A549 (cell line): ENCODE measurements around the gene RPN2. TPM values are rescaled to one million over a fixed set of nuclear protein-coding genes. Genes with fewer than 3 reads are reported as not detected.

Source experiments
- ATAC-seq, 2 experiments: fragments of 200-7000 bp in 1 of 2; fragments of >200 bp in 1 of 2; cut with Nextera tagmentation in 1 of 2; cut with Tn5 transposase in 1 of 2; 3 replicates each; pipeline versions ENCODE4 v1.8.0 to v1.9.1; 2018 to 2020; ENCODE audit warnings: mild to moderate bottlenecking in 1 of 2, moderate library complexity in 1 of 2
- CTCF ChIA-PET: fragments of 300-600 bp; sonication (Branson Sonifier 250); formaldehyde crosslinking; extraction: SDS; loops from one replicate; lab custom pipeline; 2021; ENCODE audit warnings: antibody characterized with exemption, inconsistent platforms; lab: Yijun Ruan, JAX
- POLR2A ChIA-PET: fragments of 350-600 bp; formaldehyde crosslinking; extraction: SDS; loops from one replicate; lab custom pipeline; 2021; ENCODE audit warnings: antibody characterized with exemption, inconsistent platforms; lab: Yijun Ruan, JAX
- DNase-seq, 2 experiments: peaks; one replicate each; pipeline versions ENCODE4 v3.0.0 to v3.0.0-alpha.2; 2011 to 2016; ENCODE audit warnings: low read depth in 1 of 2, low spot score in 1 of 2
- FAIRE-seq: peaks from 2 replicates; lab custom pipeline; 2011; peaks lifted over from hg19 to GRCh38; lab: Jason Lieb, UNC
- H3K27ac ChIP-seq, 2 experiments: fragments of >200 bp; sonication (Bioruptor Twin); formaldehyde crosslinking; 3 replicates each; pipeline ENCODE4 v1.5.1; 2016 to 2017
- H3K4me1 ChIP-seq: fragments of >200 bp; sonication (Bioruptor Twin); formaldehyde crosslinking; 3 replicates; pipeline ENCODE4 v1.6.1; 2016
- H3K4me2 ChIP-seq: fragments of >200 bp; sonication (Bioruptor Twin); formaldehyde crosslinking; 3 replicates; pipeline ENCODE4 v1.6.1; 2016
- H3K4me3 ChIP-seq: fragments of >200 bp; sonication (Bioruptor Twin); formaldehyde crosslinking; 3 replicates; pipeline ENCODE4 v1.5.1; 2016
- H3K9me3 ChIP-seq: fragments of >200 bp; sonication (Bioruptor Twin); formaldehyde crosslinking; 3 replicates; pipeline ENCODE4 v1.6.1; 2016
- BHLHE40 ChIP-seq: IDR thresholded peaks from 2 replicates; pipeline ENCODE4 v1.6.1; 2012; ENCODE audit warnings: low read depth, low read length, inconsistent platforms
- CBX8 ChIP-seq: fragments of 200-600 bp; sonication (generic); IDR thresholded peaks from 2 replicates; pipeline ENCODE4 v1.6.1; 2016
- CEBPB ChIP-seq, 2 experiments: fragments of >200 bp in 1 of 2; sonication (Bioruptor Twin) in 1 of 2; formaldehyde crosslinking in 1 of 2; IDR thresholded peaks; 2 replicates each; pipeline ENCODE4 v1.6.1; 2012 to 2016
- ESRRA ChIP-seq: fragments of 150-350 bp; IDR thresholded peaks from 2 replicates; pipeline ENCODE4 v1.6.1; 2014; ENCODE audit warnings: mild to moderate bottlenecking, low read length, borderline replicate concordance
- FOSL2 ChIP-seq, 2 experiments: fragments of 450-650 bp in 1 of 2; fragments of >200 bp in 1 of 2; sonication (Bioruptor Twin) in 1 of 2; formaldehyde crosslinking; IDR thresholded peaks; 2 replicates each; pipeline versions ENCODE4 v1.5.0 to v1.6.1; 2016 to 2020; ENCODE audit warnings: mild to moderate bottlenecking in 1 of 2, moderate library complexity in 1 of 2
- FOXS1 ChIP-seq: fragments of 250-450 bp; sonication (Bioruptor Pico); IDR thresholded peaks from 2 replicates; pipeline ENCODE4 v1.5.0; 2020; ENCODE audit warnings: mild to moderate bottlenecking, moderate library complexity
- HES2 ChIP-seq: fragments of >200 bp; sonication (Bioruptor Twin); formaldehyde crosslinking; IDR thresholded peaks from 2 replicates; pipeline ENCODE4 v1.6.1; 2016
- HEYL ChIP-seq: fragments of 250-450 bp; sonication (Bioruptor Pico); IDR thresholded peaks from 2 replicates; pipeline ENCODE4 v1.8.0; 2021; ENCODE audit warnings: mild to moderate bottlenecking, moderate library complexity
- HOXB13 ChIP-seq: fragments of 250-450 bp; sonication (Bioruptor Pico); IDR thresholded peaks from 2 replicates; pipeline ENCODE4 v1.5.0; 2020; ENCODE audit warnings: low read depth, mild to moderate bottlenecking, moderate library complexity
- JUNB ChIP-seq: fragments of >200 bp; sonication (Bioruptor Twin); formaldehyde crosslinking; IDR thresholded peaks from 2 replicates; pipeline ENCODE4 v1.6.1; 2016
- KDM5A ChIP-seq: fragments of 200-600 bp; sonication (generic); IDR thresholded peaks from 2 replicates; pipeline ENCODE4 v1.6.1; 2016; ENCODE audit warnings: antibody characterized with exemption, mild to moderate bottlenecking
- MAFK ChIP-seq: fragments of 450-650 bp; IDR thresholded peaks from 2 replicates; pipeline ENCODE4 v1.6.1; 2014; ENCODE audit not compliant: partially characterized antibody
- NPAS2 ChIP-seq: fragments of 250-450 bp; sonication (Bioruptor Pico); IDR thresholded peaks from 2 replicates; pipeline ENCODE4 v1.8.0; 2022; ENCODE audit warnings: mild to moderate bottlenecking, moderate library complexity, borderline replicate concordance
- PHF8 ChIP-seq: fragments of 200-600 bp; sonication (generic); IDR thresholded peaks from 2 replicates; pipeline ENCODE4 v1.6.1; 2016; ENCODE audit warnings: low read depth, mild to moderate bottlenecking, antibody characterized with exemption, moderate library complexity, borderline replicate concordance
- POLR2AphosphoS2 ChIP-seq: conservative IDR thresholded peaks from 2 replicates; pipeline ENCODE4 v1.6.1; 2012; ENCODE audit warnings: low read length, improper control_type of control experiment, inconsistent platforms
- RARB ChIP-seq: fragments of 250-450 bp; sonication (Bioruptor Pico); IDR thresholded peaks from 2 replicates; pipeline ENCODE4 v1.8.0; 2021; ENCODE audit warnings: mild to moderate bottlenecking, moderate library complexity
- RCOR1 ChIP-seq: fragments of 150-350 bp; IDR thresholded peaks from 2 replicates; pipeline ENCODE4 v1.6.1; 2014; ENCODE audit warnings: antibody characterized with exemption, low read length, low read depth
- REST ChIP-seq: fragments of 200-600 bp; sonication (generic); IDR thresholded peaks from 2 replicates; pipeline ENCODE4 v1.6.1; 2016; ENCODE audit warnings: antibody characterized with exemption, mild to moderate bottlenecking, moderate library complexity
- SREBF2 ChIP-seq: fragments of 450-650 bp; IDR thresholded peaks from 2 replicates; pipeline ENCODE4 v1.6.1; 2014; ENCODE audit warnings: mild to moderate bottlenecking, moderate library complexity
- TFCP2L1 ChIP-seq: fragments of 250-450 bp; sonication (Bioruptor Pico); IDR thresholded peaks from 2 replicates; pipeline ENCODE4 v1.5.0; 2021; ENCODE audit warnings: mild to moderate bottlenecking
- WGBS: methylation state at CpG from one replicate; pipeline ENCODE4 v1.1.6; 2017; ENCODE audit errors: missing lambda C conversion rate; 5-methylcytosine and 5-hydroxymethylcytosine counted together
- polyA plus RNA-seq, 4 experiments: library from polyadenylated mRNA; depleted of rRNA in 3 of 4; stranded (reverse); fragments of >200 nt; fragmentation: RNase III in 1 of 4; extraction: RNeasy Plus Mini Kit Qiagen cat#74134 plus additional on column Dnase treatment in 1 of 4; gene quantifications; 2 replicates in 3 of 4; 3 replicates in 1 of 4; pipeline ENCODE4 v1.2.3, GENCODE V29; 2011 to 2017
- TF ChIP-seq, protein P1 (sequence below): fragments of 150-350 bp; IDR thresholded peaks from 2 replicates; pipeline ENCODE4 v1.6.1; 2014; ENCODE audit warnings: low read depth, mild to moderate bottlenecking, low read length
- TF ChIP-seq, protein P2 (sequence below): IDR thresholded peaks from 2 replicates; pipeline ENCODE4 v1.6.1; 2012; ENCODE audit warnings: low read depth, borderline replicate concordance
- TF ChIP-seq, protein P3 (sequence below): fragments of >200 bp; sonication (Bioruptor Twin); formaldehyde crosslinking; IDR thresholded peaks from 3 replicates; pipeline ENCODE4 v1.6.1; 2016

The RPN2 gene
- polyA plus RNA-seq, 2 of the 4 experiments (the other 2 are of a cell fraction), result 282 to 391 TPM

DNA sequence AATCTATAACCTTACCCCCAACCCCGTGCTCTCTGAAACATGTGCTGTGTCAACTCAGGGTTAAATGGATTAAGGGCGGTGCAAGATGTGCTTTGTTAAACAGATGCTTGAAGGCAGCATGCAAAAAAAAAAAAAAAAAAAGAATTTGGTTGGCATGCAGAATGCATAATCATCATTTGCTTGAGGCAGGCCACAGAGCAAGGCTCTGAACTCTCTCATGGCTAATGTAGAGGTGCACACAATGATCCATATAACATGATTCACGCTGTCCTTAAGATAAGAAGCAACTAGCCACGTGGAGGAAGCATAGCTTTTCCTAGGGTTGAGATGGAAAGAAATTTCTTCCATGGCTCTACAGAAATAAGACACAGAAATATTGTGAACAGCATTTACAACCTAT, 27.6 kb upstream of the RPN2 start:
- H3K4me3 ChIP-seq, result no peak overlapping the region
- H3K9me3 ChIP-seq, result no peaks in the 10 kb centered on the region
- WGBS, result 46% methylated on average over 4 of the region's 4 CpGs
- H3K4me2 ChIP-seq, result no peak overlapping the region
- DNase-seq, result no peak
- ATAC-seq, result no peak
- 0 out of 3 replicates have a peak, but pooled peaks cover 4% of the 10 kb centered on the region for H3K4me1 ChIP-seq
- TF ChIP-seq HOXB13 (CRISPR knock-in tag) (no peak), NPAS2 (CRISPR knock-in tag) (no peak), RARB (CRISPR knock-in tag) (no peak)
- TF ChIP-seq, protein P1, sequence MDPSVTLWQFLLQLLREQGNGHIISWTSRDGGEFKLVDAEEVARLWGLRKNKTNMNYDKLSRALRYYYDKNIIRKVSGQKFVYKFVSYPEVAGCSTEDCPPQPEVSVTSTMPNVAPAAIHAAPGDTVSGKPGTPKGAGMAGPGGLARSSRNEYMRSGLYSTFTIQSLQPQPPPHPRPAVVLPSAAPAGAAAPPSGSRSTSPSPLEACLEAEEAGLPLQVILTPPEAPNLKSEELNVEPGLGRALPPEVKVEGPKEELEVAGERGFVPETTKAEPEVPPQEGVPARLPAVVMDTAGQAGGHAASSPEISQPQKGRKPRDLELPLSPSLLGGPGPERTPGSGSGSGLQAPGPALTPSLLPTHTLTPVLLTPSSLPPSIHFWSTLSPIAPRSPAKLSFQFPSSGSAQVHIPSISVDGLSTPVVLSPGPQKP, result no peak
- H3K27ac ChIP-seq, result no peak overlapping the region
- POLR2A ChIA-PET, result no interaction called here
- FAIRE-seq, result no peak
- CTCF ChIA-PET, result no interaction called here

- no peak overlapping the region for H3K4me3 ChIP-seq
- FAIRE-seq (no peak), DNase-seq (no peak), ATAC-seq (no peak)
- ChIA-PET CTCF (no interaction called here), POLR2A (no interaction called here)
- no peaks in the 10 kb centered on the region for H3K9me3 ChIP-seq
- 90% methylated on average over 7 of the region's 7 CpGs for WGBS
- no peak overlapping the region for H3K4me2 ChIP-seq
- H3K27ac ChIP-seq, result no peak overlapping the region
- 0 out of 3 replicates have a peak, but pooled peaks cover 4% of the 10 kb centered on the region for H3K4me1 ChIP-seq
- TF ChIP-seq FOSL2 (IDR thresholded peaks at IDR 0.05), result no peak
- TF ChIP-seq FOSL2 (CRISPR knock-in tag; IDR thresholded peaks at IDR 0.05), result no peak
- no peak for TF ChIP-seq ESRRA
- TF ChIP-seq RCOR1, result no peak
- no peak for TF ChIP-seq TFCP2L1
- TF ChIP-seq FOXS1 (CRISPR knock-in tag), result no peak
- no peak for TF ChIP-seq HOXB13 (CRISPR knock-in tag)
- no peak for TF ChIP-seq JUNB
- no peak for TF ChIP-seq CEBPB (IDR thresholded peaks at IDR 0.05)
- no peak for TF ChIP-seq KDM5A
These were observed 26.8 kb upstream of the RPN2 start for GRCh38 chr20:37152284-37152683.

DNA sequence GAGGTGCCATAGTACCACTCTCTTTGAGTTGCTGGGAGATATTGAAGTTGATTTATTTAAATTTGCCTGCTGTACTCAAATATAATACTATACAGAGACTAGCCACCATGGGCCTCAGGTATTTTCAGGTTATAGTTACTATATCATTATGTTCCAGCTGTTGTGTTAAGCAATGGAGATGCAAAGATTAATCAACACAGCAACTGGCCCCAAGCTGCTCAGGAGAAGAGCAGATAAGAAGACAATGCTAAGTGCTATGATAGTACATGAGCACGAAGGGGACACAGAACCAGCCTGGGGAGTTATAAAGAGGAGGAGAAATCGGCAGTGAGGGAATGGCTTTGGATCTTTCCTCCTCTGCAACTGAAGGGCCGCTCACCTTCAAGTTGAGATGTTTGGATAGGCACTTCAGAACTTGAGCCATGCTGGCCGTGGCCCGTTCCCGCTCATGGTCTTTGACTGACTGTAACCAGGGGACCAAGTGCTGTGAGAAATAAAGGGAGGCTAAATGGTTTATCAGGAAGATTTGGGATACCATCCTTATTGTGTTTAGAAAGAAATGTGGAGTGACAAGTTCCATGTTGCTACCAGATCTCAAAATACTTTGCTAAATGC, 24.3 kb upstream of the RPN2 start:
- ATAC-seq (no peak), FAIRE-seq (no peak), DNase-seq (no peak)
- Histone ChIP-seq H3K27ac (no peak overlapping the region), H3K4me3 (no peak overlapping the region), H3K4me1 (0 out of 3 replicates have a peak, but pooled peaks cover 4% of the 10 kb centered on the region), H3K9me3 (no peaks in the 10 kb centered on the region), H3K4me2 (no peak overlapping the region)
- ChIA-PET CTCF (no interaction called here), POLR2A (no interaction called here)
- TF ChIP-seq HOXB13 (CRISPR knock-in tag) (no peak), MAFK (no peak), BHLHE40 (no peak), CEBPB (IDR thresholded peaks at IDR 0.05) (no peak), HES2 (no peak), CBX8 (no peak)
- TF ChIP-seq, protein P2, sequence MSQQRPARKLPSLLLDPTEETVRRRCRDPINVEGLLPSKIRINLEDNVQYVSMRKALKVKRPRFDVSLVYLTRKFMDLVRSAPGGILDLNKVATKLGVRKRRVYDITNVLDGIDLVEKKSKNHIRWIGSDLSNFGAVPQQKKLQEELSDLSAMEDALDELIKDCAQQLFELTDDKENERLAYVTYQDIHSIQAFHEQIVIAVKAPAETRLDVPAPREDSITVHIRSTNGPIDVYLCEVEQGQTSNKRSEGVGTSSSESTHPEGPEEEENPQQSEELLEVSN, result no peak
- WGBS, result 69% methylated on average over 6 of the region's 6 CpGs

DNA sequence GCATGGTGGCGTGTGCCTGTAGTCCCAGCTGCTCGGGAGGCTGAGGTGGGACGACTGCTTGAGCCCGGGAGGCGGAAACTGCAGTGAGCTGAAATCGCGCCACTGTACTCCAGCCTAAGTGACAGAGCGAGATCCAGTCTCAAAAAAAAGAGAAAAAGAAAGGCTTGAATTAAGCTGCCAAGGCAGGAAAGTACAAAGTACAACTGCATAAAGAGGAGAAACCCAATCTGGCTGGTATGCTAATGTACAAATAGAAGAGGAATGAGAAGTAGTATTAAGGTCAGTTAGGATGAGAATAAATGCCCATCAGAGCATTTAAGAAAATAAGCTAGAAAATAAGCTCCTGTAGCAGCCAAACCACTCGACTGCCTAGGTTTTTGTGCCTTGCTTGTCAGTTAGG, 23.1 kb upstream of the RPN2 start:
- Histone ChIP-seq H3K4me2 (no peak overlapping the region), H3K27ac (no peak overlapping the region), H3K4me1 (0 out of 3 replicates have a peak, but pooled peaks cover 4% of the 10 kb centered on the region), H3K4me3 (no peak overlapping the region), H3K9me3 (no peaks in the 10 kb centered on the region)
- FAIRE-seq (no peak), DNase-seq (no peak), ATAC-seq (no peak)
- CTCF ChIA-PET, result interaction anchor here (0.6 to 0.7 kb wide), 2 partner anchors 28 to 55 kb away, joined by 3 to 4 read pairs; no protein-coding TSS in a partner anchor
- WGBS, result 75% methylated on average over 9 of the region's 9 CpGs
- POLR2A ChIA-PET, result no interaction called here
- TF ChIP-seq, protein P3, sequence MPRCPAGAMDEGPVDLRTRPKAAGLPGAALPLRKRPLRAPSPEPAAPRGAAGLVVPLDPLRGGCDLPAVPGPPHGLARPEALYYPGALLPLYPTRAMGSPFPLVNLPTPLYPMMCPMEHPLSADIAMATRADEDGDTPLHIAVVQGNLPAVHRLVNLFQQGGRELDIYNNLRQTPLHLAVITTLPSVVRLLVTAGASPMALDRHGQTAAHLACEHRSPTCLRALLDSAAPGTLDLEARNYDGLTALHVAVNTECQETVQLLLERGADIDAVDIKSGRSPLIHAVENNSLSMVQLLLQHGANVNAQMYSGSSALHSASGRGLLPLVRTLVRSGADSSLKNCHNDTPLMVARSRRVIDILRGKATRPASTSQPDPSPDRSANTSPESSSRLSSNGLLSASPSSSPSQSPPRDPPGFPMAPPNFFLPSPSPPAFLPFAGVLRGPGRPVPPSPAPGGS, result no peak
- no peak for TF ChIP-seq POLR2AphosphoS2
- no peak for TF ChIP-seq HOXB13 (CRISPR knock-in tag)
- no peak for TF ChIP-seq MAFK
- no peak for TF ChIP-seq PHF8
- TF ChIP-seq REST, result no peak
- no peak for TF ChIP-seq HEYL
- no peak for TF ChIP-seq SREBF2
